ENCODE measurements around the gene CLIP2.

CLIP2 gene

GRCh38 chr7:74299401-74299800, 10.2 kb downstream of the CLIP2 start:
- DNase-seq (ENCODE audit: extremely low read depth, low read depth): no peak
- no peak for TF ChIP-seq CTCF (IDR thresholded peaks at IDR 0.05; ENCODE audit: low read depth, low read length, missing control alignments)

GRCh38 chr7:74300926-74301325, 11.7 kb downstream of the CLIP2 start:
- no peak for TF ChIP-seq CTCF (IDR thresholded peaks at IDR 0.05; ENCODE audit: low read depth, low read length, missing control alignments)
- H3K4me3 ChIP-seq (replicated peaks; ENCODE audit: low read depth, low read length): no peak overlapping the region
- no peak for DNase-seq (ENCODE audit: extremely low read depth, low read depth)

More at GRCh38 chr7:74299401-74299800, 10.2 kb downstream of the CLIP2 start:
- no peak overlapping the region for H3K4me3 ChIP-seq (replicated peaks; ENCODE audit: low read depth, low read length)

GRCh38 chr7:74302745-74303221, 13.6 kb downstream of the CLIP2 start:
- no peak for DNase-seq (ENCODE audit: extremely low read depth, low read depth)
- TF ChIP-seq CTCF (IDR thresholded peaks at IDR 0.05; ENCODE audit: low read depth, low read length, missing control alignments): no peak

GRCh38 chr7:74304550-74304949, 15.3 kb downstream of the CLIP2 start:
- H3K4me3 ChIP-seq (replicated peaks; ENCODE audit: low read depth, low read length): no peak overlapping the region
- TF ChIP-seq CTCF (IDR thresholded peaks at IDR 0.05; ENCODE audit: low read depth, low read length, missing control alignments): no peak
- DNase-seq (ENCODE audit: extremely low read depth, low read depth): no peak

More at GRCh38 chr7:74302745-74303221, 13.6 kb downstream of the CLIP2 start:
- no peak overlapping the region for H3K4me3 ChIP-seq (replicated peaks; ENCODE audit: low read depth, low read length)

GRCh38 chr7:74306004-74306729, 17.0 kb downstream of the CLIP2 start:
- TF ChIP-seq CTCF (IDR thresholded peaks at IDR 0.05; ENCODE audit: low read depth, low read length, missing control alignments): no peak
- H3K4me3 ChIP-seq (replicated peaks; ENCODE audit: low read depth, low read length): no peak overlapping the region
- no peak for DNase-seq (ENCODE audit: extremely low read depth, low read depth)

- no peak overlapping the region for H3K4me3 ChIP-seq (replicated peaks; ENCODE audit: low read depth, low read length)
- no peak for TF ChIP-seq CTCF (IDR thresholded peaks at IDR 0.05; ENCODE audit: low read depth, low read length, missing control alignments)
- no peak for DNase-seq (ENCODE audit: extremely low read depth, low read depth)
Observed at GRCh38 chr7:74306730-74307469, 17.7 kb downstream of the CLIP2 start.
